Measurements from ENCODE around the gene FAM167B.
"Not testable (repeated sequence)": the region's sequence is repeated elsewhere in the genome, so short reads cannot be mapped to it uniquely, and the experiment has no call there.

DNA sequence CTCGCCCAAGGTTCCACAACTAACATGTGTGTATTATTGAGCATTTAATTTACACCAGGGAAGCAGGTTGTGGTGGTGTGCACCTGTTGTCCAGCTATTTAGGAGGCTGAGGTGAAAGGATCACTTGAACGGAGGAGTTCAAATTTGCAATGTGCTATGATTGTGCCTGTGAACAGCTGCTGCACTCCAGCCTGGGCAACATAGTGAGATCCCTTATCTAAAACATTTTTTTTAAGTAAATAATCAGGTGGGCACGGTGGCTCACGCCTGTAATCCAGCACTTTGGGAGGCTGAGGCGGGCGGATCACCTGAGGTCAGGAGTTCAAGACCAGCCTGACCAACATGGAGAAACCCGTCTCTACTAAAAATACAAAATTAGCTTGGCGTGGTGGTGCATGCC lies 37.8 kb downstream of the FAM167B start:
- not testable (repeated sequence) for TF ChIP-seq POLR2AphosphoS5 (IDR thresholded peaks at IDR 0.05; ENCODE audit: low read depth, low read length); TAF1 (IDR thresholded peaks at IDR 0.05; ENCODE audit: borderline replicate concordance, low read depth, low read length)

Measured in GM12892 (cell line).